ENCODE results near the gene COL7A1. TPM values are rescaled to one million over a fixed set of nuclear protein-coding genes. Genes with fewer than 3 reads are reported as not detected.

The COL7A1 gene
- total and polyA plus RNA-seq, 2 of the 13 experiments (the other 11 are each of a cell fraction or from before 2014, with no cell fraction given), result 2.7 to 11.7 TPM

- TF ChIP-seq E2F1 (CRISPR knock-in tag; IDR thresholded peaks at IDR 0.05), result no peak
- TF ChIP-seq ZFP37 (CRISPR knock-in tag; IDR thresholded peaks at IDR 0.05; ENCODE audit: borderline replicate concordance), result no peak
- TF ChIP-seq HNRNPLL (IDR thresholded peaks at IDR 0.05; ENCODE audit: low read depth, low read length, poor library complexity, severe bottlenecking), result no peak
- no peak for TF ChIP-seq ZNF205 (CRISPR knock-in tag; IDR thresholded peaks at IDR 0.05)
- no peak for TF ChIP-seq ZNF17 (CRISPR knock-in tag; IDR thresholded peaks at IDR 0.05)
- TF ChIP-seq ZFP91 (CRISPR knock-in tag; IDR thresholded peaks at IDR 0.05; ENCODE audit: borderline replicate concordance), result no peak
- no peak for TF ChIP-seq TRIM24 (CRISPR knock-in tag; IDR thresholded peaks at IDR 0.05)
Observed at GRCh38 chr3:48575366-48575765, 19.8 kb downstream of the COL7A1 start (continued).

GRCh38 chr3:48573973-48574585, 21.1 kb downstream of the COL7A1 start:
- FAIRE-seq (no peak), ATAC-seq (peak; percentile 31), DNase-seq (ENCODE audit: low spot score) (no peak)
- no peaks in the 10 kb centered on the region for H3K27me3 ChIP-seq (ENCODE audit: control insufficient read depth in 1 of 2, insufficient read depth in 2 of 2, low read length in 2 of 2)
- no peaks in the 10 kb centered on the region for H3K9me3 ChIP-seq (ENCODE audit: low read length)
- in situ Hi-C loops (cut with HindIII; ENCODE audit: extremely low pct_ligation_motif_present, low pct_unique_long_range_greater_than_20kb) (no loop called here), intact Hi-C loops (cut with micrococcal nuclease; ENCODE audit: unreplicated experiment) (no loop called here)
- H4K20me1 ChIP-seq (ENCODE audit: insufficient read depth, low read length), result no peaks in the 10 kb centered on the region
- H3K4me3 ChIP-seq (replicated peaks in 1 of 3; ENCODE audit: insufficient read depth in 1 of 3, low read depth in 2 of 3, low read length in 3 of 3), result no peak overlapping the region
- no peak overlapping the region for H3K27ac ChIP-seq (ENCODE audit: extremely low read length, insufficient read depth, low read length)
- no peak overlapping the region for H3K9ac ChIP-seq (ENCODE audit: insufficient read depth, low read depth, low read length)
- peaks cover 55% of the 10 kb centered on the region for H3K4me1 ChIP-seq (ENCODE audit: insufficient read depth, low read length)
- H3K36me3 ChIP-seq (replicated peaks in 1 of 2; ENCODE audit: control insufficient read depth in 1 of 2, insufficient read depth in 2 of 2, low read length in 2 of 2), result no peaks in the 10 kb centered on the region; a peak in 1 of 5 replicates
- no TSS peak for BruUV-seq (replicated peaks)
- WGBS (ENCODE audit: low lambda C conversion rate), result 65% methylated on average over 6 of the region's 10 CpGs
- POLR2A ChIA-PET, result no interaction called here
- H3K79me2 ChIP-seq (ENCODE audit: insufficient read depth, low read length), result no peaks in the 10 kb centered on the region
- no peak overlapping the region for H3K4me2 ChIP-seq (ENCODE audit: low read depth, low read length)
- no peak overlapping the region for H2AFZ ChIP-seq (ENCODE audit: low read length)
- CTCF ChIA-PET (ENCODE audit: low intra/inter-chr PET ratio, low total read pairs), result no interaction called here
- no peak for TF ChIP-seq MTA3 (CRISPR knock-in tag; IDR thresholded peaks at IDR 0.05)
- TF ChIP-seq ZNF12 (CRISPR knock-in tag; IDR thresholded peaks at IDR 0.05), result no peak
- TF ChIP-seq ZNF121 (CRISPR knock-in tag; IDR thresholded peaks at IDR 0.05), result peak; percentile 51; the same call in 1 of the 2 replicates
- no peak for TF ChIP-seq ZNF879 (CRISPR knock-in tag; IDR thresholded peaks at IDR 0.05)
- TF ChIP-seq GZF1 (CRISPR knock-in tag; IDR thresholded peaks at IDR 0.05), result no peak
- 0 out of 2 replicates have a peak, but pooled peaks have one; percentile 7 for TF ChIP-seq SALL1 (CRISPR knock-in tag; IDR thresholded peaks at IDR 0.05)
- no peak for TF ChIP-seq ZNF737 (CRISPR knock-in tag; IDR thresholded peaks at IDR 0.05; ENCODE audit: borderline replicate concordance)
- no peak for TF ChIP-seq MBD4 (IDR thresholded peaks at IDR 0.05; ENCODE audit: borderline replicate concordance, low read length)
- TF ChIP-seq KMT2B (CRISPR knock-in tag; IDR thresholded peaks at IDR 0.05), result no peak
- 0 out of 2 replicates have a peak, but pooled peaks have one; percentile 20 for TF ChIP-seq NFKB2 (CRISPR knock-in tag; IDR thresholded peaks at IDR 0.05; ENCODE audit: borderline replicate concordance)
- 0 out of 2 replicates have a peak, but pooled peaks have one; percentile 63 for TF ChIP-seq IKZF1 (IDR thresholded peaks at IDR 0.05)
- TF ChIP-seq NR1H2 (CRISPR knock-in tag; IDR thresholded peaks at IDR 0.05; ENCODE audit: borderline replicate concordance, low read depth), result no peak

Measured in HepG2 (cell line).